HG03097 (cell line): ENCODE data around the gene ESR1.
"Not testable (repeated sequence)": the region's sequence is repeated elsewhere in the genome, so short reads cannot be mapped to it uniquely, and the experiment has no call there.

Experiments used
- ATAC-seq: cut with Tn5 transposase; IDR thresholded peaks from one replicate; pipeline ENCODE4 v1.9.1; 2021; ENCODE audit not compliant: unreplicated experiment, low FRiP score

ESR1 gene

DNA sequence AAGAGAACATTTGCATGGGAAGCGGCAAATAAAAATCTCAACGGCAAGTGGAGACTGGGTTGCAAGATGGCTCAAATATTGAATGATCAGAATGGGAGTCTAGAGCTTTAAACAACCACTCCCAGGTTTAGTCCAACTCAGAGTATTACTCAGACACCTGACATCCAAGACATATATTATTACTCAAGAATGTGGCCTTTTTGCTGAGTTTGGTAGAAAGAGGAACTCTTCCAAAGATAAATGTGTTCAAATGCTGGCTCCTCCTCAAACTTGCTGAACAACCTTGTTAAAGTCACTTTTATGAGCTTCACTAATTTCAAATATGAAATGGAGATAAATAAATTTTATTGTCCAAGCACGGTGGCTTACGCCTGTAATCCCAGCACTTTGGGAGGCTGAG, 77.8 kb downstream of the ESR1 start:
- ATAC-seq, result no peak

DNA sequence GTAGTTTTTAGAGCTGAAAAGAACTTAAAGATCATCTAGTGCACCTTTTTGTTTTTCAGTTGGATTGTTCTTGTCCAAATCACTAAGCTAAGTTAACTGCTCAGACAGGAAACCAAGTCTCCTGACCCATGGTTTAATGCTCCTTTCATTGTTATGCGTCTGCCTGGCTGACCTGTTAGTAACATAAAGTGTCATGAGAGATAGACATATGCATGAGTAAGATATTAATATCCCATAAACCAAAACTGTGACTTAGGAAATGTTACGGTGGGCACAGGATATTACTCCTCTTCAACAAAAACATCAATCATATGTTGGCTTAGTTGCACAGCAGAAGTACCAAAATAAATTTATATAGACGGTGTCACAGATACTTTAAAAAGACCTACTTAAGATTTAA, 84.0 kb downstream of the ESR1 start:
- no peak for ATAC-seq

DNA sequence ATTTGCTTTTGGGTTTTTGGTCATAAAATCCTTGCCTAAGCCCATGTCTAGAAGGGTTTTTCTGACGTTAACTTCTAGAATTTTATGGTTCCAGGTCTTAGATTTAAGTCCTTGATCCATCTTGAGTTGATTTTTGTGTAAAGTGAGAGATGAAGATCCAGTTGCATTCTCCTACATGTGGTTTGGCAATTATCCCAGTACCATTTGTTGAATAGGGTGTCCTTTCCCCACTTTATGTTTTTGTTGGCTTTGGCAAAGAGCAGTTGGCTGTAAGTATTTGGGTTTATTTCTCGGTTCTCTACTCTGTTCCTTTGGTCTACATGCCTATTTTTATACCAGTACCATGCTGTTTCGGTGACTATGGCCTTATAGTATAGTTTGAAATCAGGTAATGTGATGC, 86.9 kb downstream of the ESR1 start:
- ATAC-seq, result not testable (repeated sequence)

DNA sequence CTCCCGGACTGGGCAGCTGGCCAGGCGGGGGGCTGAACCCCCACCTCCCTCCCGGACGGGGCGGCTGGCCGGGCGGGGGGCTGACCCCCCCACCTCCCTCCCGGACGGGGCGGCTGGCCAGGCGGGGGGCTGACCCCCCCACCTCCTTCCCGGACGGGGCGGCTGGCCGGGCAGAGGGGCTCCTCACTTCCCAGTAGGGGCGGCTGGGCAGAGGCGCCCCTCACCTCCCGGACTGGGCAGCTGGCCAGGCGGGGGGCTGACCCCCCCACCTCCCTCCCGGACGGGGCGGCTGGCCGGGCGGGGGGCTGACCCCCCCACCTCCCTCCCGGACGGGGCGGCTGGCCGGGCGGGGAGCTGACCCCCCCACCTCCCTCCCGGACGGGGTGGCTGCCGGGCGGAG, 91.7 kb downstream of the ESR1 start:
- not testable (repeated sequence) for ATAC-seq

DNA sequence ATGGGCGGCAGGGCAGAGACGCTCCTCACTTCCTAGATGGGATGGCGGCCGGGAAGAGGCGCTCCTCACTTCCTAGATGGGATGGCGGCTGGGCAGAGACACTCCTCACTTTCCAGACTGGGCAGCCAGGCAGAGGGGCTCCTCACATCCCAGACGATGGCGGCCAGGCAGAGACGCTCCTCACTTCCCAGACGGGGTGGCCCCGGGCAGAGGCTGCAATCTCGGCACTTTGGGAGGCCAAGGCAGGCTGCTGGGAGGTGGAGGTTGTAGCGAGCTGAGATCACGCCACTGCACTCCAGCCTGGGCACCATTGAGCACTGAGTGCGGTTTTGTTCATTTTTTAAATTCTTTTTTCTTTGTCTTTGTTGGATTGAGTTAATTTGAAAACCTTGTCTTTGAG, 92.3 kb downstream of the ESR1 start:
- ATAC-seq, result not testable (repeated sequence)

DNA sequence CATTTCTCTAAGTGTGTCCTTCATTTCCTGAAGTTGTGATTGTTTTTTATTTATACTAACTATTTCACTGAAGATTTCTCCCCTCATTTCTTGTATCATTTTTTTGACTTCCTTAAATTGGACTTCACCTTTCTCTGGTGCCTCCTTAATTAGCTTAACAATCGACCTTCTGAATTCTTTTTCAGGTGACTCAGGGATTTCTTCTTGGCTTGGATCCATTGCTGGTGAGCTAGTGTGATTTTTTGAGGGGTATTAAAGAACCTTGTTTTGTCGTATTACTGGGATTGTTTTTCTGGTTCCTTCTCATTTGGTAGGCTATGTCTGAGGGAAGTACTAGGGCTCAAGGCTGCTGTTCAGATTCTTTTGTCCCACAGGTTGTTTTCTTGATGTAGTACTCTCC, 92.8 kb downstream of the ESR1 start:
- no peak for ATAC-seq

DNA sequence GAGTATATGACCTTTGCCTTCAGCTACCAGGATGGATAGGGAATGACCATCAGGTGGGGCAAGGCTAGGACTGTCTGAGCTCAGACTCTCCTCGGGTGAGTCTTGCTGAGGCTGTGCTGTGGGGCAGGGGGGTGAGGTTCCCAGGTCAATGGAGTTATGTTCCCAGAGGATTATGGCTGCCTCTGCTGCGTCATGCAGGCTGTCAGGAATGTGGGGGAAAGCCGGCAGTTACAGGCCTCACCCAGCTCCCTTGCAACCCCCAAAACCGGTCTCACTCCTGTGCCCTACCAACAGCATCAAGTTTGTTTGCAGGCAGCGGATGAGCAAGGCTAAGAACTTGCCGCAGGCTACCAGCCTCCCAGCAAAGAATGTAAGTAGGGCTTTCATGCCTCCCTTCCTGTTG, 93.5 kb downstream of the ESR1 start:
- no peak for ATAC-seq

DNA sequence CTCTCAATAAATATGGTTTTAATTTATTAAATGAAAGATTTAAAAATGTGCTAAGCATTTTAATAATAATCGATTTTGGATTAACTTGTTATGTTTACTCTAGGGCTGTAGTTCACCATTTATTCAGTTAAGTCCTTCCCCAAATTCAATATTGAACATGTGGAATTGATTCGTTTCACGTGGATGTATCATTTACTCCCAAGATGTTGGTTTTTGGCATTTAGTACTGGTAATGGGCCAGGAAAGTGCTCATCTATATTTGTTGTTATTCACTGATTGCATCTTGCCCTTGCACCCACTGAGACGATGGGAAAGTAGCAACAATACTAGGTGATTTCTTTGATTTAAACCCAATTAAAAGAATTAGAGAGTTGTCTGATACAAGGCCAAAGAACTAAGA, 97.1 kb downstream of the ESR1 start:
- no peak for ATAC-seq

DNA sequence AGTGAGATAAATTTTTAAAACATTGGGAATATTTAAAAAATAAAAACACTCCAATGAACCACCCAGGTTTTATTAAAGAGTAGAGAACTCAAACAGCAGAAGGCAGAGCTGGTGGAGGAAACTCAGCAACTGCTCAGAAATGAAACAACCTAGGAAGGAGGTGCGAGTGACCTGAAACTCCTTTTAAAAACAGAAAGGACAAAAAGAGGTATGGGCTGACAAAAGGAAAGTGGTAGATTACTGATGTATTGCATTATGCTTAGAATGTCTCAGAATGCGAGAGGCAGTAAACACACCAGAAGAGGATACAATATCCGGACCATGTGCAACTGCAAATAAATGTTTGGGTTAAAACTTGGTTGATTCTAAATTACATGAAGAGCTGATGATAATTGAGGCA, 97.6 kb downstream of the ESR1 start:
- ATAC-seq, result no peak

DNA sequence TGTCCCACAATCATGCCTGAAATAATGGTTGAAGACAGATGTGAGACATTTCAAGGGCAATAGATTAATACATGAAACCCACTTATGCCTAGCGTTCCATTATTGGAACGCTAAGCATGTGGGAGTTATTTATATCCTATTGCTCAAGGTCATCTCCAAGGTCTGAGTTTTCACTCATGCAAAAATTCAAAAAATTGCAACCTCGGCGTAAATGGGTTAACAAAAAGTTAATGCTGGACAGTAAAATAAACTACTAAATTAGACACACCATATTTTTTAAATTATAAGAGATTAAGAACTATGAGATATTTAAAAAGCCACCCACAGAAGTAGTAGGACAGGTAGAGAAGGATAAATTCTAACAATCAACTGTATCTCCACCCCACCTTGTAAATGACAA, 98.4 kb downstream of the ESR1 start:
- no peak for ATAC-seq

DNA sequence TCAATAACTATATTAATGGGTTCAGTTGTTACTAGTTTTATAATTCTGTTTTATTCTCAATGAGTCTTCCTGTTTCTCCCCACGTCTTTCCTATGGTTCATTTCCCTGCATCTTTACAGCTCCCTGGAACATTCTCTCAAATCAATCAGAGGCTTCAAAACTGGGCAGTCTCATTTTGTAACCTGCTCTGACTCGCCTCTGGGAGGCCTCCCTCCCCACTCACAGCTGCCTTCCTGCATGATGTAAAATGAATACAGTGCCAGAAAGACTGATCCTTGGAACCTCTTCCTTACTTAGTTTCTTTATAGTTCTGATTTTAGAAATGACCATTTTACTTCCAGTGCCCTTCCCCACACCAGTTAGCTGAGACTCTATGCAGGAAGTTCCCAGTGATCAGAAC, 103.9 kb downstream of the ESR1 start:
- no peak for ATAC-seq

DNA sequence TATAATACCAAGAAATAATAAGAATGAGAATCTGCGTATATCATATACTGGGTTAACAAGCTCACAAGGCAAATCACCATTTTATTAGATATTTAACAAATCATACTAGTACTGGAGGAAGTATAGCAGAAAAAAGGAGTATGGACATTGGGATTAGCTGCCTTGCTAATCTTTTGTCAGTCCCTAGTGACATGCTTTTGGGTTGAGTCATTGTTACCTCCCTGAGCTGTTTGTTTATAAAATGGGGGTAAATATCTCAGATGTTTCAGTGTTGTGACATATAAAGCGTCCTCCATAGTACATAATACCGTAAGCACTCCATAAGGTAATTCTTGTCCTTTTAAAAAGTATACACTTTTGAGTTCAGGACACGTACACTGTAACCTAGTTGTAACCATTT, 107.0 kb downstream of the ESR1 start:
- ATAC-seq, result no peak

DNA sequence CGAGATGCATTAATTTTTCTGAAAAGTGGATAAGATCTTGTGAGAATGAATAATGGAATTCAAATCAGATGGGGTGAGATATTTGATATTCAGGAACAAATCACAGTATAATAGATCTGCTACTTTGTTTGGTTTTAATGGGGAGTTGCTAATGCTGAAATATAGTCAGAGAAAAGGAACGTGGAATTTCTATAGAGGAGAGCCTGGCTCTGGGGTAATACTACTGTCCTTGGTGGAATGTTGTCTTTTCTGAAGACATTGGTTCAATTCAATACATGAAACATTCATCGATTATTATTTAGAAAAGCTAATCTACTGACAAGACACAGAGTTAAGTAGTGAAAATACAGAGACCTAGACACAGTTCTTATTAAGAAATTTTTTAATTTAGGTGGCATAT, 108.6 kb downstream of the ESR1 start:
- no peak for ATAC-seq

DNA sequence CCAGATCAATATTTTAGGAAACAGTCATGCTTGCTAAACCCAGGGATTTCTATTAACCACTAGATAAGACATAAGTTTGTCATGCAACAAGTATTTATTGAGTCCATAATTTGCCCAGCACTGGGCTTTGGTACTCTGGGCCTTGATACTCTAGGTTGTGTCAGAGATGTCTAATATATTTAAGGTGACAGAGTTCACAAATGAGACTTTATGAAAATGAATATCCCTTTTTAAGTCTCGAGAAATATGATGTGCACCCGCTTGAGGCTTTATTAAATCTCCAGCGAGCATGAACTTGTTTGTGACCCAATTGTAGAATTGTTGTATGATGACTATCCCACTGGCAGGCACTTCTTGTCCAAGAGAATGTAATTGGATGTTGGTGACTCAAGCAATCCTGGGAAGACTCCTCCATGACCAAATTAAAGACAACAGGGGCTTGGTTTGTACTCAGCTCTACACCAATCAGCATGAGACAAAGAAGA, 109.2 kb downstream of the ESR1 start:
- ATAC-seq, result no peak

DNA sequence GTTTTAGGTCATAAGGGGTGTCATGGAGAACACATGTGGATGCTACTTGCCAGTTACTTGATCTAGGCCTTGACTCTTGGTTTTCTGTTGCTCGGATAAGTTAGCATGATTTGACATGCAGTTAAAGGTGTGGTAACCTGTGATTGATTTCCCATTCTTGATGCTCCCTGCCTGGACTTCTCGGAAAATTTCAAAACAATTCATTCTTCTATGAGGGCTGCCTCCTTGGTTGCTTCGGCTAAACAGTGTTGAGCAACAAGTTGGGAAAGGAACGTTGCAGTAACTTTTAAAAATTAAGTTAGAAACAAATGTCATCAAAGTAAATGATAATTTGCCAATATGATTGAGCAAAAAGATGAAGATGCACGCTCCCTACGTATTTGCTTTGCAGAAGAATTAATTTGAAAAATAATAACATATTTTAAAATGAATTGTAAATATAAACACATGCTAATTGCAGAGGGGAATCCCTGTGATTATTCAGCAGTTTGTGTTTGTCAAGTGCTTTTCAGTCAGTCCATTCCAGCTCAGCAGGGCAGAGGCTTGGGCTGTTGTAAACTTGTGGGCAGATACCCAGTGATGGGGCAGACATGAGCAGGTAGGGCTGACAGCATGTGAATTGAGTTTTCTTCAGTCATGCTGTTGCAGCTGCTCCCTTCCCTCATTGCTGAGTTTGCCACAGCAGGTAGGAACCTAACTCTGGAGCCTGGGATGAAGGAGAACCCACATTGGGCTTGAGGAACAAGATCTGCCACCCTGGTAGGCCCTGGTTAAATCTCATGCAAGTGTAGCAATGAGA, 110.2 kb downstream of the ESR1 start:
- ATAC-seq, result no peak

DNA sequence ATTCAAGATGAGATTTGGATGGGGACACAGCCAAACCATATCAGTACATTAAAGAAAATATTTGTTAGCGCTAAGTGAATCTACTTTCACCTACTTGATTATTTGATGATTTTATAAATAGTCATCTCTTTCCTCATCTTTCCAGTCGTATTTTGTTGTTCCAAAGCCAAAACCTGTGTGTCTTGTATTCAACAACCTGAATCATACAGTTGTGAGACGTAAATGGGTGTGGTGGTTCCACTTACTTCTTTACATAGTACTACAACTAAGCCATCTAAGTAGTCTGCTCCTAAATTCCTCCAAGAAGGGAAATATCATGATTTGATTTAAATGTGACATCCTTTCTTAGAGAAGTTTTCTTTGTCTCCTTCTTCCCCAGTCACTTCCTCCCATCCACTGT, 132.8 kb downstream of the ESR1 start:
- ATAC-seq, result no peak

DNA sequence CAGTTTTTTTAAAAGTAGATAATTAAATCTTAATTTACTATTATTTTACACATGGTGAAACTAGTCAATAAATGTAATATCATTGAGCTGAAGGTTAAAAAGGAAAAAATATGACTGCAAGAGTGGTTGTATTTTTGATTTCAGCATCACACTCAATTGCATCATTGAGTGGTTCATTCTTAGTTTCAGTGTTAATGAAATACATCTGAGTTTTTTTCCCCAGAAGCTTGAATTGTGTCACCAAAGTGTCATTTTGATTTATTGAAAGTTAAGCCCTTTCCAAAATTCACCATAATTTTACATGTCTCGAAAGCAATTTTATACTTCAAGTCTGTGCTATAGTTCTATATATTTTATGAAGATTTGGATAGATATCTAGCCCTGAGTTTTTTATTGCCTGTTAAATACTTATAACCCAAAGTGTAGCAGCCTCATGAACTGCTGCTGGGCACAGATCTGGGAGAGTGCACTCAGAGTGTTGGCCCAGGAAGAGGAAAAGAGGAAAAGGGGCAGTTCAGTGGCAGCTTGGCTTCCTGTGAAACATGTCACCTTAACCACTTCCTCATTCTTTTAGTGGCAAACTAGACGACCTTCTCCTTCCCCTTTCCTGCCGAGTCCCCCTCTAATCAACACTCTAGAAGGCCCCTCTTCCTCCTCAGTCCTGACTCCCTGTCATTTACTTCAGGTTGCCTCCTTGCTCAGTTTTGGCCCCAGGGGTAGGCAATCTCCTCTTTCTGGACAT, 140.7 kb downstream of the ESR1 start:
- ATAC-seq, result no peak

DNA sequence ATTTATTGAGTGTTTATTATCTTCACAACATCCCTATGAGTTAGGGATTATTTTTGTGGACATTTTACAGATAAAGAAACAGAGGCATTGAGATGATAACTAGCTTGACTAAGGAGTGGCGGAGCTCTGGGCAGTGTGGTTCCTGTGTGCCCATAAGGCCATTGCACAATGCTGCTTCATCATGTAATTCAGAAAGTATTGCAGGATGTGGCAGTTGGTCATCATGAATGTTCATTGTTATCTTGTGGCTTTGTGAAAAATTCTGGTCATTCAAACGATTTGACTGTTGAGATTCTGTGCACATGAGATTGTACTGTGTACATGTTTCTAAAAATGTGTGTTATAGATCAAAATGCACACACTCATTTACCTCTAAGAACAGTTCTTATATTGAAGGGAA, 150.8 kb downstream of the ESR1 start:
- no peak for ATAC-seq

DNA sequence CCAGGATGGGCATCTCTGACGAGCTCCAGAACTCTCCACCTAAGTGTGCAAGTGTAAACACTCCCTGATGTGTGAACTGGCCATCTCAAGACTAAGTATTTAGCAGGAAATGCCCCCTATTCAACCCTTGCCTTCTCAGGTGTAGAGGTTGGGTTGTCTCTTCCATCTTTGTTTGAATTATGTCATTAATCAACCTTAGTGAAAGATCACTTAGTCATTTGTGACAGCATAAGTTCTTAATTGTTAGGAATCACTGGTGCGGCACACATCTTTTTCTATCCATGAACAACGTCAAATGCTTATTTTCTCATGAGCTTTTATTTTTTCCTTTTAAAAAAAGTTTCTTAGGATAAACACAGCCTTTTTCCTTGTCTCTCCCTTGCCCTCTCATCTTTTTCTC, 151.6 kb downstream of the ESR1 start:
- no peak for ATAC-seq

DNA sequence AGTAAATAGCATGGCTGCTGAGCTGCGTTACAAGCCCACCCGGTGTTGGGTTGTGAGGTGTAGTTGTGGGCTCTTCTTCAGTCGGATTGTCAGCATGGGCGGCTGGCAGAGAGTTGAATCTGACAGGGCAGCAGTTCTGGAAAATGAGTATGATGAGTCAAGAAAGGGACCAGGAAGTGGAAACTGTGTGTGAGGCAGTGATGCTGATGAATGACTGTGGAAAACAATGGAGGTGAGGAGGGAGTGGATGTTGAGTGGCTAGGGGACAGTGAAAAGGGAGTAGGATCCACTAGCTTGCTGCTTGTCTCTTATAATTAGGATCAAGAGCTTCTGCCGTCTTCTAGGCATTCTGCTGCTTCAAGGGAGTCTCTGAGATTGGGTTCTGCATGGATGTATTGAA, 154.3 kb downstream of the ESR1 start:
- ATAC-seq, result no peak

DNA sequence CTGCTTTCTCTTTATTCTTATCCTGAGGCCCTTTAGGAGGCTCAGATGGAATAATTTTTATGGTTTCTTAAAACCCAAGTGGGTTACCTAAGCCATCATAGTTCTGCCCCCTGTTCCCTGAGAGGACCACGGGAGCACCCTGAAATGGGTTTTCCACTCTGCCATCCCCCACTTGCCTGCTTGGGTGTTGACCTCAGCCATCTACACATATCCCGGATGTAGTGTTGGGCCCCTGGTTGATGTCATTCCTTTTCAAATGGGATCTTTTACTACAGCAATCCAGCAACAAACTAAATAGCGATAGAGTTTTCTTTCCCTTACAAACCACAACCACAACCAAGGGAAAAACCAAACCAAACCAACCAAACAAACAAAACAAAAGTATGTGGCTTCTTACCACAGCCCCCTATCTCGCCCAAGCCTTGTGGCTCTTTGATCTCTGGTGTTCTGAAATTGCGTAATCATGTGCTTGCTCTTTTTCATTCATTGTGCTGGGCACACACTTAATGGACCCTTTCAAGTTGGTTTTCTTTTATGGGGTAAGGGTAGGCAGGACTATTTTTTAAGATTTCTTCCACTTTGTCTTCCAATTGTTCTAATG, 154.9 kb downstream of the ESR1 start:
- no peak for ATAC-seq

DNA sequence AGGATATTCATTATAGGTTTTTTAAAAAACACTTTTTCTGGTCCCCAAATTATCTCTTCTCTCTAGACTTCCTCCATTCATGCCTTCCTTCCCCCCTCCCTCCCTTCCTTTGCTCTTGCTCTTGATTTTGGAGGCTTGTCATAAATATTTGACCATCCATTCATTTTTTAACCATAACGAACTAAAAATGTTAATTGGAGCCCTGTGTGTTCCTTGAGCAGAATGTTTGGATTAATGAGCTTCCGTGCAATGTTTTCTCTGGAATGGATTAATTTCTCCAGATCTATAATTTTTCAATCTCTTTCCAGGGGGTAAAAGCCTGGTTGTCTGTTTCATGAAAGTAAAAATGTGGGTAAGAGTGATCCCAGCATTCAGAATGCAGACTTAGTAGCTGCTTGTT, 155.5 kb downstream of the ESR1 start:
- ATAC-seq, result no peak
